GM18520 (cell line): ENCODE data around the gene PTPN5.

Source experiments
- ATAC-seq: cut with Tn5 transposase; IDR thresholded peaks from one replicate; pipeline ENCODE4 v1.9.1; 2021; ENCODE audit not compliant: unreplicated experiment

The PTPN5 gene

DNA sequence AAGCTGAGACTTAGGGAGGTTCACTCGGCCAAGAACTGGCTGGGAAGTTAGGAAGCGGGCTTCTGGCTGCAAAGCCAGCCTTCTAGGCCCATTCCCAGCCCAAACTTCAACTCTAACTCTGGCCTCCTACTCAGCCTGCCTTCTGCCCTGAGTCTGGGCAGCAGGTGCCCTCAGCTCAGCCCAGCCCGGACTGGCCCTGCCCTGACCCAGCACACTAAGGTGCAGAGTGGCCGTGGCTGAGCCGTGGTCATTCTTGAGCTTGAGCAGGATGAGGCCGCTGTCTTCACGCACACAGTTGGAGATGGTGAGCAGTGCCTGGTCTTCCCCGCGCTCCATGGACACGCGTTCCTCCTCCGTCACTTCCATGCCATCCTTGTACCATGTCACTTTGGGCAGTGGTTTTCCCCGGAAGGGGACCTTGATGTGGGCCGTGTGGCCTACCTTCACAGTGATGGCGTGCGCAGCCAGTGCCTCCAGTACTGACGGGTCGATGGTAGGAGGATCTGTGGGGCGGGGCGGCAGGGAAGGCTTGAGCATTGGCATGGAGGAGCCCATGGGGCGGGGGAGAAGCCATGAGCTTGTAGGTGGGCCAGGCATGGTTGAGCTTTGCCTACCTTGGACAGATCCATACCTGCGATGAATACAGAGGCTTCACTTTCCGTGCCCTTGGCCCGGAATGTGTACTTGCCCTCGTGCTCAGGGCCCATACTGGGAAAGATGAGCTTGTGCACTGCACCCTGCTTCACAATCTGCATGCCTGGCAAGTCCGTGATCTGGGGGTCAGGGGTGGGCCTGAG is 77.8 kb downstream of the PTPN5 start:
- ATAC-seq: no peak

DNA sequence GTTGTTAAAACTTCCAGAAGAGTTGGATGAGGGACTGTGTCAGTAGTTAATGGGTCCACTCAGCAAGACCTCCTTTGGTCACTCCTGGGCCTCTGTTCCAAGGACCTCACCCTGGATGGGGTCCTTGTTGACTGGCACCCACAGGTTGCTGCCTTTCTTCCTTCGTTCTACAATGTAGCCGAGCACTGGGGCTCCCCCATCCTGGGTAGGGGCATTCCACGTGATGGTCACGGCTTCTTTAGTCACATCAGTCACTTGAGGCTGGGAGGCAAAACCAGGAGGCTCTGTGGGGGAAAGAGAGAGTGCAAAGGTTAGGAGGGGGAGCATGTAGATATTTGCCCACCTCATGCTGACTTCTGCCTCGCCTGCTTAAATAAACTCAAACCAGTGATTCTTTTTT is 81.1 kb downstream of the PTPN5 start:
- peak; percentile 34 for ATAC-seq

DNA sequence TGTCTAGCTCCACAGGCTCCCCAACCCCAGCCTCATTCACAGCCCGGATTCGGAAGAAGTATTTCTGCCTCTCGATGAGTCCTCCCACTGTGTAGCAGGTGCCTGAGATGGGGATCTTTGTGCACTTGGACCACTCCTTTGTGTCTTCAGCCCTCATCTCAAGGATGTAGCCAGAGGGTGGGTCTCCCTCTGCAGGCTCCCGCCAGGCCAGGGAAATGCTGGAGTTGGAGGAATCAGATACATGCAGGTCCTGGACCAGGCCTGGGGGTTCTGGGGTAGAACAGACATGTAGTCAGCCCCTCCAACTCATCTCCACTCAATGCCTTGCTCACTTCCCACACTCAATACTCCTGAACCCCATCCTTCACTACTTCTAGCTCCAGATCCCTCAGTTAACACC is 82.2 kb downstream of the PTPN5 start:
- ATAC-seq: no peak

DNA sequence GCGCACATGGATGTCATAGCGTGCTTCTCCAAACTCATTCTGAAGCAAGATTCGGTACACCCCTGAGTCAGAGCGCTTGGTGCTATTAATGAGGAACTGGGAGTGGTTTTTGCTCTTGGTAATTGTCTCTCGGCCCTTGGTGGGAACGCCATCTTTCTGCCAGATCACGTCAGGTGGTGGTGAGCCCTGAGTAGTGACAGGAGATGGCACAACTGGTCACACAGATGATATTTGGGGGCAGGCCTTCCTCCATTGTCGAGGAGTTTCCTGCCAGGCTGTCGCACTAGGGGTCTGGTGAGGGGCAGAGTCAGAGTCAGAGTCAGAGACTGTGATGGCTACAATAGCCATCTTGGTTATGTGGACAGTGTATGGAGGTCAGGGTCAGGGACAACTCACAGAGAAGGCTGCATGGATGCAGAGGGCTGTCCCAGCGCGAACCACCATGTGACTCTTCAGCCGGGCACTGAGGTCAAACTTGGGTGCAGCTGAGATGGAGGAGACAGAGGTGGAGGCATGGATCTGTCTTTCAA is 83.7 kb downstream of the PTPN5 start:
- ATAC-seq: no peak

DNA sequence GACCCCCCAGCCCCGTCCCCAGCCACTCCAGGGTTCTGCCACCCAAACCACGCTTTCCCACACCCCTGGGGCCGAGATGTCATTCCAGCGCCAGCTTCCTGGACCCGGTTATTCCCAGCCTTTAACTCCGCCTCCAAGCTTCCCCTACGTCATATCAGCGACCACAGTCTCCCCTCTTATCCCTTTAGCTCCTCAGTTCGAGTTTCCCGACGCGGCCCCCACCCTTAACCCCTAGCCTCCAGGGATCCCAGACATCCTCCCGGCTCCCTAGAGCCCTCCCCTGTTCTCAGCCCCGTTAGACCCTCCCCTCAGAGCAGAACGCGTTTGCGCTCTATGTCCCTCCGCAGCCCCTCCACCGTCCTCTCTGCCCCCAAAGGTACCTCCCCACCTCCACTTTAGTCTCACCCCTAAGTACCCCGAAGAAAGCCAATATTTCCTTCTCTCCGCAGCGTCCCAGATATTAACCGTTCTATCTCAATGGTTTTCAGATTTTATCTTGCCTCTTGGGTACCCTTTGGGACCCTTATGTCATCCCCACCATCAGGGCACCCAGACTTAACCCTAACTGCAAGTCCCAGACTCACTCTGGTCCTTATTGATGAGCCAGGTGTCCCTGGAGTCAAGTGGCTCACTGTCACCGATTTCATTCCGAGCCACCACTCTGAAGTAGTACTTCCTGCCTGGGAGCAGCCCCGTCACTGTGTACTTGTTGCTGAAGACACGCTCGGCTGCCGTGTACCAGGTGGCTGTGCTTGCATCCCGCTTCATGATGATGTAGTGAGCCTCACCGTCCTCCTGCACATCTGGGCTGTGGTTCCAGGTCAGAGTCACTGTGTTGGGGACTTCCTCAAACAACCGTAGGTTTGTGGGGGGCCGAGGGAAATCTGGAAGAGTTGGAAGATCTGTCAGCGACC is 85.0 kb downstream of the PTPN5 start:
- no peak for ATAC-seq

DNA sequence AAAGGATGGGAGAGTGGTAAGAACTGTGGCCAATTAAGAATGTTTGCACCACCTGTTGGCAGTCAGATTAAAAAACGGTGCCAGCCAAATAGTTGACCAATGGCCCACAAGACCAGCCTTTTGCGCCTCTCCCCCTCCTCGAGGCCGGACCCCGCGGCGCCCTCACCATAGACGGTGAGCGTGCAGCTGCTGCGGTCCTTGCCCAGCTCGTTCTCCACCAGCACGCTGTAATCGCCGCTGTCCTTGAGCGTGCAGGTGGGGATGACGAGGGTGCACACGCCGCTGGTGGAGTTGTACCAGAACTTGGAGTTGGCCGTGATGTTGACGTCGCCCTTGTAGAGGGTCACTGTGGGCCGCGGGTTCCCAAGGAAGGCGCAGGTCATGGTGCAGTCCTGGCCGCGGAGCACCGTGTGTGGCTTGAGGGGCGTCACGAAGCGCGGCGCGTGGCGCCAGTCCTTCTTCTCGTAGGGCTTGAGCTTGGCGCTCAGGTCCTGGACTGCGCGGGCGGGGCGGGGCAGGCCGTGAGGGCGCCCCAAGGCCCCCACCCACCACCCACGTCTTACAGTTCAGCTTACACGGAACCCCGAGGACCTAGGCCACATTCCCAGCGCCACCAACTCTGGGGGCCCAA is 85.8 kb downstream of the PTPN5 start:
- ATAC-seq: no peak

DNA sequence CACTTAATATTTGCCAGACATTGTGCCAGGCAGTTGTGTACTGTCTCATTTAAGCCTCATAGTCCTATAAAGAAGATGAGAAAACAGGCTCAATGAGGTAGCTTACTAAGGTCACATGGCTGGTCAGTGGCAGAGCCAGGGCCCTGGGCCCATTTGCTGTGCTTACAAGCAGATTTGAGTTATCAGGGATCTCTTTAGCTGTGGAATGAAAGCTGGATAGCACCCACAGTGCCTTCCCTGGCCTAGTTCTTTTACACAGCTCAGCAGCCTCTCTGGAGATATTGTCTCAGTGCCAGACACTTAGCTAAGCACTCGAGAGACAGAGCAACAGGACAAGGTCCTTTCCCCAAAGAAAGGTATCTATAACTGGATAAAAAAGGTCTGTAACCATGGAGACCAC is 86.9 kb downstream of the PTPN5 start:
- ATAC-seq: no peak

DNA sequence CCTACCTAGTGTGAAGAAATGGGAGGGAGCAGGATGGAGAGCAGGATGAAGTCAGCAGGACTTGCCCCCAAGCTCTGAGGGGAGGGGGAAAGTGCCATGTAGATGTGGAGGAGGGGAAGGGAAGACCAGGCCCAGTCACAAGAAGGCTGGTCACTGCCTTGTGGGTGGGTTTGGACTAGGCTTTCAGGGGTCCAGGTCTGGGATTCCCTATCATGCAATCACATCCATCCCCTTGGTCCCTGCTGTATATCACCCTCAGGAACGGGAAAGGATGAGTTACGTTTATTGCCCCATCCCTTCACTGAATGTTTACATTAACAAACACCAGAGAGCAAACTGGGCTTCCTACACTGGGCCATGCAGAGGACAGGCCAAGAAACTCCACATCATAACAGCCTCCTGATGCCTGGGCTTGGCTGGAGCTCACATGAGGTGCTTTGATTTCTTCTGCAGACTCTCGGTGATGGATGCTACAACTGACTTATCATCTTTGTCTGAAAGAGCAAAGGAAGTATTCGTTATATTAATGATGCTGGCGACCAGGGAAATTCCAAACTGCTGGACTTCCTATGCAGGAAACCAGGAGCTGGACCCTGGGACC is 87.5 kb downstream of the PTPN5 start:
- ATAC-seq: no peak

DNA sequence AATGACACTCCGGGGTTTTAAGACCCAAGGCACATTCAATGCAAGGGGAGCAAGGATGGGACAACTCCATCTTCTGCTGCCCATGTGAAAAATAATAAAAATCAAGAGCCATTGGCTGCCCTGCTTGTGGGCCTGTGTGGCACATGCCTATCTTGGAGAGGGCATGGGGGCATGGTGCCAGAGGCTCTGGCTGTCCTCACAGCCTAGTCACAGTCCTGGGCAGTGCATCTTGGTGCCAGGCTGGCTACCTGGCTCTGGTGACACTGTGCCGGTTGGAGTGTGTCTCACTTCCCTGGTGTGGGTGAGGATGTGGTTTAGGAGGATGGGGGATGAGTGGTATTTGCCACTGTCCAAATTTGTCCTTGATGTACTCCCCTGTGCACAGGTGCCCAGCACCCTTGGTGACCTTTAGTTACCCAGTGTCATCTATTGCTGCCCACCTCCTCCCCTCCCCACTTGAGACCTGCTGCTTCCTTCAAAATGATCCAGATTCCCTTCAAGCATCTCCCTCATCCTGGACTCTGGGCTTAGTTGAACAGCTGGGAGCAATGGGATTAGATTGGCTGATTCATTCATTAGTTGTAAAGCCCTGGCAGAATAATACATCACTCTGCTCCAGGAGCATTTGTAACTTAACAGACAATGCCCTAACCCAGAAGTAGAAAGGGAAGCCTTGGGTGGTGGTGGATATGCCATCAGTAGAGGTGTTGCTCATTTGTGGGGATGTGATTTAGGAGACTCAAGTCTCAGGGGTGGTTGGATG is 88.4 kb downstream of the PTPN5 start:
- ATAC-seq: no peak

DNA sequence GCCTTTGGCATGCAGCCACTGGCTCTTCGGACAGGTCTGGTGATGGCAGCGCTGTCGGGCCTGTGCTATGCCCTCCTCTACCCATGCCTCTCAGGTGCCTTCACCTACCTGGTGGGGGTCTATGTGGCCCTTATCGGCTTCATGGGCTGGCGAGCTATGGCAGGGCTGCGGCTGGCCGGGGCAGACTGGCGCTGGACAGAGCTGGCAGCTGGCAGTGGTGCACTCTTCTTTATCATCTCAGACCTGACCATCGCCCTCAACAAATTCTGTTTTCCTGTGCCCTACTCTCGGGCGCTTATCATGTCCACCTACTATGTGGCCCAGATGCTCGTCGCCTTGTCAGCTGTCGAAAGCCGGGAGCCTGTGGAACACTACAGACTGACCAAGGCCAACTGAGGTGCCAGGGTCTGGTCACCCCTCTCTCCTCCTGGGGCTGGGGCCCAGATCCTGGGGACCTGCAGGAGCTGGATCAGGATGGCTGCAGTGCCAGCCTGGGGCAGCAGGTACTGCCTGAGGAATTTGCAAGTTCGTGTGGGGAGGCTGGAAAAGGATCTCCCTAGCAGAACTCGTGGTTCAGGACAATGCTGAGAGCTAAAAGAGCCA is 89.9 kb downstream of the PTPN5 start:
- ATAC-seq: no peak

DNA sequence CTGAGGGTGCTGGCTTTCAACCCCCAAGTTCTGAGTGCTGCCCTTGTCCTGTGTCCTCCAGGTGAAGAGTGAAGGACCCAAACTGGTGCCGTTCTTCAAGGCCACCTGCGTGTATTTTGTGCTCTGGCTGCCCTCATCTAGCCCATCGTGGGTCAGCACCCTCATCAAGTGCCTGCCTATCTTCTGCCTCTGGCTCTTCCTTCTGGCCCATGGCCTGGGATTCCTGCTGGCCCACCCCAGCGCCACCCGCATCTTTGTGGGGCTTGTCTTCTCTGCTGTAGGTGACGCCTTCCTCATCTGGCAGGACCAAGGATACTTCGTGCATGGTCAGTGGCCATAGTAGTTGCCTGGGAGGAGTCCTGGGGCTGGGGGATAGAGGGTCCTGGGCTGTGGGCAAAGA is 90.7 kb downstream of the PTPN5 start:
- no peak for ATAC-seq

DNA sequence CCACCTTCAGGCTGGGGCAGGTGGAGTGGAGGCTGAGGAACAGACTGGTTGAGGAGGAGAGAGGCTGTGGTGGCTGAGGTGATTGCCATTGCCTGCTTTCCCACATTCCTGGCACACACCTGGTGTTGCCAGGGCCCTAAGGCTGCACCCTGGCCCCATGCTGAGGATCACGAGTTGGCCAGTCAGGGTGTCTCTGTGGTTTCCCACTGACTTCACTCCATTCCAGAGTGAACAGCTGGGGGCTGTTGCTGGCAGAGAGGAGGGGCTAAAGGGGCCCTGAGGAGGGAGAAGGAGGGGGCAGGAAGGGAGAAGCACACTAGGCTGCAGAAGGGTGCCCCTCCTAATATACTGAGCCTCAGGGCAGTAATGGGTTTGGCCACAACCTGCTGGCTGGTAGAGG is 91.2 kb downstream of the PTPN5 start:
- ATAC-seq: no peak

DNA sequence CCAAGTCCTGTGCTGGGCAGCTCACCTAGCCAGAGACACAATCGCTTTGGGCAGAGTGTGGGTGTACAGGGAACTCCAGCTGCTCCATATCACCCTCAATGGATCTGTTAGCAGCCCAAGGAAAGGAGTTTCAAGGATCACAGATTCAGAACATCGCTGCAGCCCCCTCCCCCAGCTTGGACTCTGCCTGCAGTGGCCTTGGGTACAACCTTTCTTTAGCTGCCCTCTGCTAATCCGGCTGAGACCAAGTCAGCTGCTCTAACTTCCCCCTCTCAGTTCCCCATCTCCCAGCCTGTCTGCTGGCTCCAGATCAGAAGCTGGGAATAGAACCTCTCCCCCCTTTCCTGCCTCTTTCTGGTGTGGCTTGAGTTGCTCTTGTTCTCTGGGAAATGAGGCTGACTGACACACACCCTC is 91.7 kb downstream of the PTPN5 start:
- ATAC-seq: no peak

DNA sequence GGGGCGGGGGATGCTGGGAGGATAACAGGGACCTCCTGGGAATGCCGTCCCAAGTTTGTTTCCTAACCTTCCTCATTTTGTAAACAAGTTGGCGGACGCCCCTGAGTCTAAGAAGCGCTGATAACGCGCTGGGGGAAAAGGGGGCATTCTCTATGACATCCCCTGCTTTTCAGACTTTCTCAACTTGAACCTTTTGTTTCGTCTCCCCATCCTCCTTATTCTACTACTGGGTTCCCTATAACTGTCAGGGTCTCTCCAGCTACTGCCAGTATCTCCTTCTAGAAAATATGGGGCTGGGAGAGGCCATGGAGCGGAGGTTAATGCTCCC is 92.4 kb downstream of the PTPN5 start:
- no peak for ATAC-seq

DNA sequence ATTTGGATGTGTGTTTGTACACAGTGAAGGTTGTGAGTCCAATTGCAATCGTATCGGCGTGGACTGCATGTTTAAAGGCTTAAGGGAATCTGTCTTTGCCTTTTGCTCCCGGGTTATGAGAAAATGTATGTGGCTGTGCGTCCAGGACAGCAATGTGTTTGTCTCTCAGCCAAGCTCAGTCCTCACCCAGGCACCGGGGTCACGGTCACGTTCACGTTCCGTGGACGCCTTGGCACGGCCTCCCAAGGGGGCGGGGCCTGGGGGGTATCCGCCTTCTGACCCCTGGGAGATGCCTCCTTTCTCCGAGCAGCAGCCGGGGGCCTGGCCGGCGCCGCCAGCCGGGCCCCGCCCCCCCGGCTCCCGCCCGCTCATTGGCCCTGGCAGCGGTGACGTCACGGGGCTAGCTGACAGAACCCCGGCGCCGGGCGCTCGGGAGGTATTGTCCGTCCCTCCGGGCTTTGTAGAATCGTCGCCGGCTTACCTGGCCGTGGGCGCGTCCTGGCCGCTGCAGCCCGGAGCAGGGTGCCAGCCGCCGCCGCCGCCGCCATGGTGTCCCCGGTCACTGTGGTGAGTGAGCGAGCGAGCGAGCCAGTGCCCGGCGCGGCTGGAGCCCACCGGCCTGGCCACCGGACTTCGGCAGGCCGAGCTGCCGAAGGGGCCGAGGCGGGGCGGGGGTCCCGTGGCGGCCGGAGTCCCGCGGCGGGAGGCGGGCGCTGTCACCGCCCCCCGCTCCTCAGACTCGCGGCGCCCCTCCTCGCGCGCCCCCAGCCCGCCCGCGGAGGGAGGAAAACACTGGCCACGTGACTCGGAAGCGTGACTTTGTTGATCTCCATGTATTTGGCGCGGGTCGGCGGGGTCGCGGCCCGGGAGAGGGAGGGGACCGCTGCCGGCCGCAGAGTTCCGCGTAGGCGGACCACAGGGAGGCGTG is 93.0 kb downstream of the PTPN5 start, which contains the start of gene TMEM86A:
TSS of gene TMEM86A (plus strand) at position 439 of the 928 bp plus-strand sequence. CDS start at position 547, 108 bp downstream.
- peak; percentile 94 for ATAC-seq

DNA sequence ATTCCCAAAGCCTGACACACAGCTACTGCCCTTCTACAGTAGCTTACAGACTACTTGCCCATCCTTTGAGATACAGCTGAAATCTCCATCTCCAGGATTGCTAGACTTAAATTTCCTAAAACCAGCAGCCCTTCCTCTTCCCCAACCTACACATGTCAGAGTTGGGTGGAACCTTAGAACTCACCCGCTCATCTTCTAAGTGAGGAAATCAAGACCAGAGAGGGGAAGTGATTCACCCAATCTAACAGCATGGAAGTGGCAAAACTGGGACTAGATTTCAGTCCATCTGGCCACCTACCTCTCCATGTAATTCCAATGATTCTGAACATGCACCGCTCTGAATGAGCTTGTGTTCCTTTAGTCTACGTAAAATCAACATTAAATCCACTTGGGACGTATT is 94.0 kb downstream of the PTPN5 start:
- ATAC-seq: no peak

DNA sequence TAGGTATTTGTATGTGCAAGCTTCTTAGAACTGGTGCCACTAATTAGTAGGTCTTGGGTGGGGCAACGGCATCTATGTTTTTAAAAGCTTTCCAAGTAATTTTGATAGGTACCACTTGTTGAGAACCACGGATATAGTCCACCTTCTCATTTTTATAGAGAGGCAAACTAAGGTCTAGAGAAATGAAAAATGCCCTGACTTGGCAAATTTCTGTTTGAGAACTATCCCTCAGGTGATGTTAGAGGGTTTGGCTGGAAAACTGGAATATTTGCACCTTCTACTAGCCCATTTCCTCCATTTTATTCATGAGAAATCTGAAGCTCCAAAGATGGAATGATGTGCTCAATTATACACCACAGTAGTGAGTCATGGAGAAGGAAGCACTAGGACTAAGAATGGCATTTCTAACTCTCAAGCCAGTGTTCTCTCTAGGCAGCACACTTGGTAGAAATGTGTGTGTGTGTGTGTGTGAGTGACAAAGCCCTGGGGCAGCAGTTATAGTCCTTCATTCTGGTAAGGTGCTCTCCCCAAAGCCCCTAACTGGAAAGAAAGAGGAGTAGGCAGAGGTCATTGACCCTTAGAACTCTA is 94.9 kb downstream of the PTPN5 start:
- no peak for ATAC-seq

DNA sequence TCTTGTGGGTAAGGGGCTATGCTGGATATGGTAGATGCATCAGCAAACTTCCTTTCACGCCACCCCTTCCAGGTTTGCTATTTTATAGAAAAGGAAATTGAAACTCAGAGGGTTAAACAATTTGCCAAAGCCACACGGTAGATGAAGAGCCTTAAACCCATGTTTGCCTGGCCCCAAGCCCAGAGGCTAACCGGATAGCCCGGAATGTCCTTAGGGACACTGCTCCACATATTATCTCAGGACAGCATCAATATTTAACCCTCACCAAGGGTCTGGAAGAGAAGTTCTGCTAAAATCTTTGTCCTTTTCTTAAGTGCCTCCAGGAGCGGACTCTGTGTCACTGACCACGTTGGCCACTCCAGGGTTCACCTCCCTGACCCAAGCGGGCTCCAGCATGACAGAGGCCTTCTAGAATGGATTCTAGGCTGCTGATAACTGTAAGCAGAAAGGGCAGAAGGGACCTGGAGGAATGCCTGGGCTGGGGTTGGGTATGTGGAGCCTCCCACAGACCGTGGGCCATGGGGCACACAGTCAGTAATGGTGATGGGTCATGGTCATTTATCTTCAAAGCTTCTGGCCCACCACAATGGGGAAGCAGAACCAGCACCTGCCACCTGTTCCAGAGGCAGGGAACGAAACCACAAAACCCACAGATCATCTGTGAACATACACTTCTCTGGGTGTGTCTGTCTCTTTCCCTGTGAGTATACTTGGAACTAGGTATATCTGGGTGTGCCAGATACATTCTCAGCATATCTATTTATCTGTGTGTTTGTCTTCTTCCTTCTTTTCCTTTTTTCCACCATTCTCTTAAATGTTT is 98.4 kb downstream of the PTPN5 start:
- ATAC-seq: no peak
